WTC11 (cell line): ENCODE results near the gene SGO2. TPM values are rescaled to one million over a fixed set of nuclear protein-coding genes. Genes with fewer than 3 reads are reported as not detected.
A peak's percentile ranks its signal among the peaks of the same experiment; 100 is the strongest.

ENCODE experiments used
- ATAC-seq: fragments of 200-7000 bp; cut with Tn5 transposase; 2 replicates; pipeline ENCODE4 v1.10.0; 2021; ENCODE audit warnings: mild to moderate bottlenecking, moderate library complexity
- CTCF ChIA-PET: fragments of 300-600 bp; sonication (Branson Sonifier 250); formaldehyde crosslinking; loops from one replicate; lab custom pipeline; 2021; ENCODE audit warnings: antibody characterized with exemption; lab: Charles Lee
- POLR2A ChIA-PET: fragments of 350-600 bp; sonication (Branson Sonifier 250); formaldehyde crosslinking; loops from one replicate; lab custom pipeline; 2021; ENCODE audit warnings: antibody characterized with exemption; lab: Charles Lee
- DNase-seq: peaks from one replicate; pipeline ENCODE4 v3.0.0; 2021; ENCODE audit warnings: low spot score
- H3K27ac Mint-ChIP-seq: 2 replicates; pipeline ENCODE4 v1.8.0; 2021; ENCODE audit warnings: mixed read lengths
- H3K27me3 Mint-ChIP-seq: 2 replicates; pipeline ENCODE4 v1.8.0; 2021; ENCODE audit warnings: low read depth, mild to moderate bottlenecking, moderate library complexity, mixed read lengths
- H3K36me3 Mint-ChIP-seq: 2 replicates; pipeline ENCODE4 v1.8.0; 2021; ENCODE audit warnings: mixed read lengths
- H3K4me1 Mint-ChIP-seq: 2 replicates; pipeline ENCODE4 v1.8.0; 2022; ENCODE audit warnings: mixed read lengths
- H3K4me3 Mint-ChIP-seq: 2 replicates; pipeline ENCODE4 v1.8.0; 2021; ENCODE audit warnings: mild to moderate bottlenecking, moderate library complexity, mixed read lengths
- H3K9me3 Mint-ChIP-seq: 2 replicates; pipeline ENCODE4 v1.8.0; 2021; ENCODE audit warnings: mixed read lengths
- ATF1 ChIP-seq: sonication (generic); formaldehyde crosslinking; IDR thresholded peaks from 2 replicates; pipeline ENCODE4 v1.8.1; 2023; ENCODE audit warnings: mild to moderate bottlenecking, moderate library complexity, missing genetic modification reagents
- CREM ChIP-seq: sonication (generic); formaldehyde crosslinking; IDR thresholded peaks from 2 replicates; pipeline ENCODE4 v1.8.1; 2022; ENCODE audit warnings: mild to moderate bottlenecking, missing genetic modification reagents, moderate library complexity
- ETV6 ChIP-seq: sonication (generic); formaldehyde crosslinking; IDR thresholded peaks from 2 replicates; pipeline ENCODE4 v1.8.1; 2022; ENCODE audit warnings: mild to moderate bottlenecking, missing genetic modification reagents
- FOXK1 ChIP-seq: sonication (generic); formaldehyde crosslinking; IDR thresholded peaks from 2 replicates; pipeline ENCODE4 v1.8.0; 2022; ENCODE audit warnings: mild to moderate bottlenecking, moderate library complexity, missing genetic modification reagents
- GTF2I ChIP-seq: fragments of 250-450 bp; sonication (Bioruptor Pico); conservative IDR thresholded peaks from 2 replicates; pipeline ENCODE4 v1.4.0; 2021; ENCODE audit warnings: mild to moderate bottlenecking
- IRF1 ChIP-seq: sonication (generic); formaldehyde crosslinking; IDR thresholded peaks from 2 replicates; pipeline ENCODE4 v1.8.0; 2023; ENCODE audit warnings: missing genetic modification reagents
- NFE2L1 ChIP-seq: sonication (generic); formaldehyde crosslinking; IDR thresholded peaks from 2 replicates; pipeline ENCODE4 v1.8.1; 2023; ENCODE audit warnings: missing genetic modification reagents
- NR1H2 ChIP-seq: sonication (generic); formaldehyde crosslinking; IDR thresholded peaks from 2 replicates; pipeline ENCODE4 v1.9.0; 2021; ENCODE audit warnings: mild to moderate bottlenecking, moderate library complexity, missing genetic modification reagents
- NR2C2 ChIP-seq: sonication (generic); formaldehyde crosslinking; IDR thresholded peaks from 2 replicates; pipeline ENCODE4 v1.8.0; 2022; ENCODE audit warnings: mild to moderate bottlenecking, missing genetic modification reagents
- ZBTB21 ChIP-seq: sonication (generic); formaldehyde crosslinking; IDR thresholded peaks from 2 replicates; pipeline ENCODE4 v1.8.1; 2023; ENCODE audit warnings: mild to moderate bottlenecking, missing genetic modification reagents, borderline replicate concordance
- total RNA-seq: library from RNA; stranded (reverse); gene quantifications from 3 replicates; pipeline ENCODE4 v1.2.3, GENCODE V29; 2021
- TF ChIP-seq, protein P1 (sequence below): sonication (generic); formaldehyde crosslinking; IDR thresholded peaks from 2 replicates; pipeline ENCODE4 v1.8.0; 2023; ENCODE audit warnings: mild to moderate bottlenecking, missing genetic modification reagents
- TF ChIP-seq, protein P2 (sequence below): fragments of 250-450 bp; sonication (Bioruptor Pico); IDR thresholded peaks from 2 replicates; pipeline ENCODE4 v1.8.0; 2021; ENCODE audit warnings: mild to moderate bottlenecking
- TF ChIP-seq, protein P3 (sequence below): sonication (generic); formaldehyde crosslinking; IDR thresholded peaks from 2 replicates; pipeline ENCODE4 v1.8.1; 2023; ENCODE audit warnings: mild to moderate bottlenecking, moderate library complexity, missing genetic modification reagents
- TF ChIP-seq, protein P4 (sequence below): sonication (generic); formaldehyde crosslinking; IDR thresholded peaks from 2 replicates; pipeline ENCODE4 v1.8.1; 2023; ENCODE audit warnings: mild to moderate bottlenecking, missing genetic modification reagents, borderline replicate concordance
- TF ChIP-seq, protein P5 (sequence below): sonication (generic); formaldehyde crosslinking; IDR thresholded peaks from 2 replicates; pipeline ENCODE4 v1.8.0; 2022; ENCODE audit warnings: mild to moderate bottlenecking, missing genetic modification reagents
- TF ChIP-seq, protein P6 (sequence below): sonication (generic); formaldehyde crosslinking; IDR thresholded peaks from 2 replicates; pipeline ENCODE4 v1.8.1; 2023; ENCODE audit warnings: mild to moderate bottlenecking, missing genetic modification reagents
- TF ChIP-seq, protein P7 (sequence below): sonication (generic); formaldehyde crosslinking; IDR thresholded peaks from 2 replicates; pipeline ENCODE4 v1.8.1; 2023; ENCODE audit warnings: mild to moderate bottlenecking, missing genetic modification reagents, moderate library complexity

Gene SGO2
- total RNA-seq, 1 experiment from 2014 or later: 34.1 TPM

GRCh38 chr2:200585340-200585729 lies 59.3 kb downstream of the SGO2 start:
- H3K4me1 Mint-ChIP-seq: peaks cover 10% of the 10 kb centered on the region
- ATAC-seq (no peak), DNase-seq (no peak)
- H3K36me3 Mint-ChIP-seq: no peaks in the 10 kb centered on the region
- H3K9me3 Mint-ChIP-seq: no peaks in the 10 kb centered on the region
- POLR2A ChIA-PET: no interaction called here
- peak overlapping the region; percentile 74; the same call in 1 of the 2 replicates for H3K27ac Mint-ChIP-seq
- H3K27me3 Mint-ChIP-seq: peaks cover 24% of the 10 kb centered on the region
- TF ChIP-seq NR1H2: no peak
- TF ChIP-seq IRF1 (CRISPR knock-in tag): no peak
- TF ChIP-seq, protein P1, sequence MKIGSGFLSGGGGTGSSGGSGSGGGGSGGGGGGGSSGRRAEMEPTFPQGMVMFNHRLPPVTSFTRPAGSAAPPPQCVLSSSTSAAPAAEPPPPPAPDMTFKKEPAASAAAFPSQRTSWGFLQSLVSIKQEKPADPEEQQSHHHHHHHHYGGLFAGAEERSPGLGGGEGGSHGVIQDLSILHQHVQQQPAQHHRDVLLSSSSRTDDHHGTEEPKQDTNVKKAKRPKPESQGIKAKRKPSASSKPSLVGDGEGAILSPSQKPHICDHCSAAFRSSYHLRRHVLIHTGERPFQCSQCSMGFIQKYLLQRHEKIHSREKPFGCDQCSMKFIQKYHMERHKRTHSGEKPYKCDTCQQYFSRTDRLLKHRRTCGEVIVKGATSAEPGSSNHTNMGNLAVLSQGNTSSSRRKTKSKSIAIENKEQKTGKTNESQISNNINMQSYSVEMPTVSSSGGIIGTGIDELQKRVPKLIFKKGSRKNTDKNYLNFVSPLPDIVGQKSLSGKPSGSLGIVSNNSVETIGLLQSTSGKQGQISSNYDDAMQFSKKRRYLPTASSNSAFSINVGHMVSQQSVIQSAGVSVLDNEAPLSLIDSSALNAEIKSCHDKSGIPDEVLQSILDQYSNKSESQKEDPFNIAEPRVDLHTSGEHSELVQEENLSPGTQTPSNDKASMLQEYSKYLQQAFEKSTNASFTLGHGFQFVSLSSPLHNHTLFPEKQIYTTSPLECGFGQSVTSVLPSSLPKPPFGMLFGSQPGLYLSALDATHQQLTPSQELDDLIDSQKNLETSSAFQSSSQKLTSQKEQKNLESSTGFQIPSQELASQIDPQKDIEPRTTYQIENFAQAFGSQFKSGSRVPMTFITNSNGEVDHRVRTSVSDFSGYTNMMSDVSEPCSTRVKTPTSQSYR (CRISPR knock-in tag): no peak
- CTCF ChIA-PET: interaction anchor here (0.6 to 3.1 kb wide), 22 partner anchors 9 to 600 kb away, joined by 3 to 38 read pairs (median 5); partner anchors contain the start of genes KCTD18 and SGO2
- H3K4me3 Mint-ChIP-seq: peak overlapping the region; percentile 83

DNA sequence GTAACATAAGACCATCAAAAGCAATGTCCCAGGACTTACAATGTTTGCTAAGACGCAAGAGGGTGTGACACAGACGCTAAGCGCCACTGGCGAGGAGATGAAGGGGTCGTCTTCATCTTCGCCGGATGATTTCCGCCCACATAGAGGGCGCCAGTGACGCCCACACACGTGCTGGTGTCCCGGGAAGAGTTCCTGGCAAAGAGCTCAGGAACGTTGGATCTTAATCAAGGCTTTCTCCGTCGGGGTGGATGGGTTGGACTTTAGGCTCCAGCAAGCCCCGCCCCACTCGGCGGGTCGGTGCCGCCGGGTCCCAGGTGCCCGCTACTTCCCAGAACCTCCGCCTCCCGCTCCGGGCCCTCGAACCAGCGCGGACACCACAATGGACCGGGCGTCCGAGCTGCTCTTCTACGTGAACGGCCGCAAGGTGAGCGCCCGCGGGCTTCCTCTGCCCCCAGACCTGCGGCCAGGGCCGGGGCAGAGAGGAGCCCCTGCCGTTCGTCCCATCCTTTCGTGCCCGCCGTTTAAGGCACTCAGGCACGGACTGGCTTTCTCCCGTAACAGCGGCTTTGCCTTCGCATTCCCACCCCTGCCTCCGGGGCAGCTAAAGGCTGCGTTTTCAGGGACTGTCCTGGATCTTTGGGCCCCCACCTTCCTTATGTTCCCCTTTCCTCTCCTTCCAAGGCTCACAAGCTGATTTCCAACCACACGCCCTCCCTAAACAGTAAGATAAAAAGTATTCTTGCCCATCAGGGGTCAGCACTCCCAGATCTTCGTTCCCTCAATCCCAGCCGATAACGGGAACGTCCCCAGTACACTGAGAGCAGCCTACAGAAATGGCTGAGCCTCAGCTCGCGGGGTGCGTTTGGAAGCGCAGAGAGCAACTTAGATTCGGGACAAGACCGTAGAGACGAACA lies 60.0 kb downstream of the SGO2 start, which contains the start of gene AOX1:
Gene AOX1 (plus strand): TSS at position 285 of the 914 bp plus-strand sequence. CDS start 95 bp downstream, at position 380.
- peaks cover 24% of the 10 kb centered on the region for H3K27me3 Mint-ChIP-seq
- DNase-seq (peak; percentile 77), ATAC-seq (peak; percentile 86)
- POLR2A ChIA-PET: interaction anchor here (0.7 kb wide), 1 partner anchor 63 kb away, joined by 3 read pairs; no protein-coding TSS in a partner anchor
- peaks cover 10% of the 10 kb centered on the region for H3K4me1 Mint-ChIP-seq
- CTCF ChIA-PET: interaction anchor here (0.6 to 3.1 kb wide), 35 partner anchors 10 to 600 kb away, joined by 3 to 38 read pairs (median 4); partner anchors contain the start of genes KCTD18 and SGO2
- H3K36me3 Mint-ChIP-seq: no peaks in the 10 kb centered on the region
- peak within 1 kb of the TSS; percentile 83 for H3K4me3 Mint-ChIP-seq
- peak within 1 kb of the TSS; percentile 74; the same call in 1 of the 2 replicates for H3K27ac Mint-ChIP-seq
- no peaks in the 10 kb centered on the region for H3K9me3 Mint-ChIP-seq
- TF ChIP-seq FOXK1 (CRISPR knock-in tag) (peak; percentile 25), GTF2I (CRISPR knock-in tag) (no peak), ETV6 (CRISPR knock-in tag) (peak; percentile 52; the same call in 1 of the 2 replicates), NFE2L1 (CRISPR knock-in tag) (no peak), NR2C2 (no peak), ATF1 (CRISPR knock-in tag) (no peak), ZBTB21 (CRISPR knock-in tag) (0 out of 2 replicates have a peak, but pooled peaks have one; percentile 15), CREM (0 out of 2 replicates have a peak, but pooled peaks have one; percentile 49)
- TF ChIP-seq, protein P2, sequence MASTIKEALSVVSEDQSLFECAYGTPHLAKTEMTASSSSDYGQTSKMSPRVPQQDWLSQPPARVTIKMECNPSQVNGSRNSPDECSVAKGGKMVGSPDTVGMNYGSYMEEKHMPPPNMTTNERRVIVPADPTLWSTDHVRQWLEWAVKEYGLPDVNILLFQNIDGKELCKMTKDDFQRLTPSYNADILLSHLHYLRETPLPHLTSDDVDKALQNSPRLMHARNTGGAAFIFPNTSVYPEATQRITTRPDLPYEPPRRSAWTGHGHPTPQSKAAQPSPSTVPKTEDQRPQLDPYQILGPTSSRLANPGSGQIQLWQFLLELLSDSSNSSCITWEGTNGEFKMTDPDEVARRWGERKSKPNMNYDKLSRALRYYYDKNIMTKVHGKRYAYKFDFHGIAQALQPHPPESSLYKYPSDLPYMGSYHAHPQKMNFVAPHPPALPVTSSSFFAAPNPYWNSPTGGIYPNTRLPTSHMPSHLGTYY: no peak
- TF ChIP-seq, protein P3, sequence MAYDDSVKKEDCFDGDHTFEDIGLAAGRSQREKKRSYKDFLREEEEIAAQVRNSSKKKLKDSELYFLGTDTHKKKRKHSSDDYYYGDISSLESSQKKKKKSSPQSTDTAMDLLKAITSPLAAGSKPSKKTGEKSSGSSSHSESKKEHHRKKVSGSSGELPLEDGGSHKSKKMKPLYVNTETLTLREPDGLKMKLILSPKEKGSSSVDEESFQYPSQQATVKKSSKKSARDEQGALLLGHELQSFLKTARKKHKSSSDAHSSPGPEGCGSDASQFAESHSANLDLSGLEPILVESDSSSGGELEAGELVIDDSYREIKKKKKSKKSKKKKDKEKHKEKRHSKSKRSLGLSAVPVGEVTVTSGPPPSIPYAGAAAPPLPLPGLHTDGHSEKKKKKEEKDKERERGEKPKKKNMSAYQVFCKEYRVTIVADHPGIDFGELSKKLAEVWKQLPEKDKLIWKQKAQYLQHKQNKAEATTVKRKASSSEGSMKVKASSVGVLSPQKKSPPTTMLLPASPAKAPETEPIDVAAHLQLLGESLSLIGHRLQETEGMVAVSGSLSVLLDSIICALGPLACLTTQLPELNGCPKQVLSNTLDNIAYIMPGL: peak; percentile 54
- TF ChIP-seq, protein P4, sequence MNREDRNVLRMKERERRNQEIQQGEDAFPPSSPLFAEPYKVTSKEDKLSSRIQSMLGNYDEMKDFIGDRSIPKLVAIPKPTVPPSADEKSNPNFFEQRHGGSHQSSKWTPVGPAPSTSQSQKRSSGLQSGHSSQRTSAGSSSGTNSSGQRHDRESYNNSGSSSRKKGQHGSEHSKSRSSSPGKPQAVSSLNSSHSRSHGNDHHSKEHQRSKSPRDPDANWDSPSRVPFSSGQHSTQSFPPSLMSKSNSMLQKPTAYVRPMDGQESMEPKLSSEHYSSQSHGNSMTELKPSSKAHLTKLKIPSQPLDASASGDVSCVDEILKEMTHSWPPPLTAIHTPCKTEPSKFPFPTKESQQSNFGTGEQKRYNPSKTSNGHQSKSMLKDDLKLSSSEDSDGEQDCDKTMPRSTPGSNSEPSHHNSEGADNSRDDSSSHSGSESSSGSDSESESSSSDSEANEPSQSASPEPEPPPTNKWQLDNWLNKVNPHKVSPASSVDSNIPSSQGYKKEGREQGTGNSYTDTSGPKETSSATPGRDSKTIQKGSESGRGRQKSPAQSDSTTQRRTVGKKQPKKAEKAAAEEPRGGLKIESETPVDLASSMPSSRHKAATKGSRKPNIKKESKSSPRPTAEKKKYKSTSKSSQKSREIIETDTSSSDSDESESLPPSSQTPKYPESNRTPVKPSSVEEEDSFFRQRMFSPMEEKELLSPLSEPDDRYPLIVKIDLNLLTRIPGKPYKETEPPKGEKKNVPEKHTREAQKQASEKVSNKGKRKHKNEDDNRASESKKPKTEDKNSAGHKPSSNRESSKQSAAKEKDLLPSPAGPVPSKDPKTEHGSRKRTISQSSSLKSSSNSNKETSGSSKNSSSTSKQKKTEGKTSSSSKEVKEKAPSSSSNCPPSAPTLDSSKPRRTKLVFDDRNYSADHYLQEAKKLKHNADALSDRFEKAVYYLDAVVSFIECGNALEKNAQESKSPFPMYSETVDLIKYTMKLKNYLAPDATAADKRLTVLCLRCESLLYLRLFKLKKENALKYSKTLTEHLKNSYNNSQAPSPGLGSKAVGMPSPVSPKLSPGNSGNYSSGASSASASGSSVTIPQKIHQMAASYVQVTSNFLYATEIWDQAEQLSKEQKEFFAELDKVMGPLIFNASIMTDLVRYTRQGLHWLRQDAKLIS (CRISPR knock-in tag): 0 out of 2 replicates have a peak, but pooled peaks have one; percentile 24
- TF ChIP-seq, protein P5, sequence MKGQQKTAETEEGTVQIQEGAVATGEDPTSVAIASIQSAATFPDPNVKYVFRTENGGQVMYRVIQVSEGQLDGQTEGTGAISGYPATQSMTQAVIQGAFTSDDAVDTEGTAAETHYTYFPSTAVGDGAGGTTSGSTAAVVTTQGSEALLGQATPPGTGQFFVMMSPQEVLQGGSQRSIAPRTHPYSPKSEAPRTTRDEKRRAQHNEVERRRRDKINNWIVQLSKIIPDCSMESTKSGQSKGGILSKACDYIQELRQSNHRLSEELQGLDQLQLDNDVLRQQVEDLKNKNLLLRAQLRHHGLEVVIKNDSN: peak; percentile 64; the same call in 1 of the 2 replicates
- TF ChIP-seq, protein P6, sequence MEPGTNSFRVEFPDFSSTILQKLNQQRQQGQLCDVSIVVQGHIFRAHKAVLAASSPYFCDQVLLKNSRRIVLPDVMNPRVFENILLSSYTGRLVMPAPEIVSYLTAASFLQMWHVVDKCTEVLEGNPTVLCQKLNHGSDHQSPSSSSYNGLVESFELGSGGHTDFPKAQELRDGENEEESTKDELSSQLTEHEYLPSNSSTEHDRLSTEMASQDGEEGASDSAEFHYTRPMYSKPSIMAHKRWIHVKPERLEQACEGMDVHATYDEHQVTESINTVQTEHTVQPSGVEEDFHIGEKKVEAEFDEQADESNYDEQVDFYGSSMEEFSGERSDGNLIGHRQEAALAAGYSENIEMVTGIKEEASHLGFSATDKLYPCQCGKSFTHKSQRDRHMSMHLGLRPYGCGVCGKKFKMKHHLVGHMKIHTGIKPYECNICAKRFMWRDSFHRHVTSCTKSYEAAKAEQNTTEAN (CRISPR knock-in tag): peak; percentile 37; the same call in 1 of the 2 replicates
- TF ChIP-seq, protein P7, sequence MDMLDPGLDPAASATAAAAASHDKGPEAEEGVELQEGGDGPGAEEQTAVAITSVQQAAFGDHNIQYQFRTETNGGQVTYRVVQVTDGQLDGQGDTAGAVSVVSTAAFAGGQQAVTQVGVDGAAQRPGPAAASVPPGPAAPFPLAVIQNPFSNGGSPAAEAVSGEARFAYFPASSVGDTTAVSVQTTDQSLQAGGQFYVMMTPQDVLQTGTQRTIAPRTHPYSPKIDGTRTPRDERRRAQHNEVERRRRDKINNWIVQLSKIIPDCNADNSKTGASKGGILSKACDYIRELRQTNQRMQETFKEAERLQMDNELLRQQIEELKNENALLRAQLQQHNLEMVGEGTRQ (CRISPR knock-in tag): peak; percentile 69
